Psoas muscle (tissue), 8 donors: ENCODE measurements around the gene EDIL3. TPM values are rescaled to one million over a fixed set of nuclear protein-coding genes. Genes with fewer than 3 reads are reported as not detected.

ENCODE experiments used
- ATAC-seq, 4 donors: fragments of 200-7000 bp; cut with Tn5 transposase; one replicate each; pipeline ENCODE4 v1.9.1; 2020; ENCODE audit warnings: moderate library complexity in 3 of 4, mild to moderate bottlenecking in 2 of 4
- DNase-seq, 2 donors: peaks; one replicate each; pipeline ENCODE4 v3.0.0-alpha.2; 2020
- H3K27ac ChIP-seq: fragments of 200-600 bp; one replicate; pipeline ENCODE4 v1.8.0; 2022
- H3K27me3 ChIP-seq, 3 donors: fragments of 200-600 bp in 1 of 3; one replicate each; pipeline versions ENCODE4 v1.6.1 to v1.8.0; 2013 to 2022; ENCODE audit warnings: low read length in 2 of 3, mild to moderate bottlenecking in 2 of 3, moderate library complexity in 1 of 3; ENCODE audit not compliant: insufficient read depth in 3 of 3
- H3K36me3 ChIP-seq, 2 donors: fragments of 200-600 bp in 1 of 2; one replicate each; pipeline versions ENCODE4 v1.6.1 to v1.8.0; 2013 to 2022; ENCODE audit warnings: low read depth in 1 of 2, mild to moderate bottlenecking in 1 of 2, moderate library complexity in 1 of 2; ENCODE audit not compliant: insufficient read depth in 1 of 2
- H3K4me1 ChIP-seq: fragments of 200-600 bp; one replicate; pipeline ENCODE4 v1.8.0; 2022
- H3K4me3 ChIP-seq: fragments of 200-600 bp; one replicate; pipeline ENCODE4 v1.8.0; 2022; ENCODE audit warnings: mild to moderate bottlenecking
- H3K9me3 ChIP-seq: fragments of 200-600 bp; one replicate; pipeline ENCODE4 v1.8.0; 2022
- WGBS, 3 donors: extraction: QIAGEN DNeasy Blood & Tissue Kit; methylation state at CpG; one replicate each; pipeline versions ENCODE4 v1.1.6 to v1.1.7; 2013; 5-methylcytosine and 5-hydroxymethylcytosine counted together
- intact Hi-C, 2 donors: fragments of 100-400 bp; cut with DNase I; formaldehyde crosslinking; loops; one replicate each; pipeline versions ENCODE4 v1.11.0 to v1.14.2; 2022
- polyA plus RNA-seq, 3 donors: library from polyadenylated mRNA; stranded (reverse); fragments of 200-250 nt; gene quantifications; one replicate each; pipeline ENCODE4 v1.2.3, GENCODE V29; 2013
- total RNA-seq, 4 donors: library from RNA; stranded (reverse); fragmentation: NEBNext Ultra II Directional in 2 of 4; extraction: Animal tissue kit (Norgen Biotek cat#: 25700) in 2 of 4; gene quantifications; one replicate each; pipeline versions ENCODE4 v1.2.1 to v1.2.4, GENCODE V29; 2021 to 2023
- TF ChIP-seq, protein P1 (sequence below): fragments of 200-600 bp; IDR thresholded peaks from one replicate; pipeline ENCODE4 v1.8.0; 2022; ENCODE audit warnings: antibody characterized with exemption
- donor health status: healthy with polysubstance abuse.
- donor health status: DM: no; HTN: no; CAD: no; lungs with moderate emphysema.
- donor health status: Bipolar disorder and iron deficiency.
- donor health status: healthy.
- donor health status: DM: yes; HTN: yes; CAD: no.
- donor health status: DM: no; HTN: no; CAD: no.
- donor health status: DM: no; HTN: no; CAD: no.
- donor health status: DM: yes; HTN: yes; CAD: no.

Gene EDIL3
- total and polyA plus RNA-seq, 7 donors, result 0.11 to 0.91 (median 0.34) TPM

GRCh38 chr5:84058561-84058960 lies 326.1 kb downstream of the EDIL3 start:
- Histone ChIP-seq H3K4me1 (no peaks in the 10 kb centered on the region), H3K27ac (no peak overlapping the region), H3K36me3 (no peaks in the 10 kb centered on the region), H3K9me3 (no peaks in the 10 kb centered on the region), H3K27me3 (no peaks in the 10 kb centered on the region), H3K4me3 (no peak overlapping the region)
- ATAC-seq, result no peak
- TF ChIP-seq, protein P1, sequence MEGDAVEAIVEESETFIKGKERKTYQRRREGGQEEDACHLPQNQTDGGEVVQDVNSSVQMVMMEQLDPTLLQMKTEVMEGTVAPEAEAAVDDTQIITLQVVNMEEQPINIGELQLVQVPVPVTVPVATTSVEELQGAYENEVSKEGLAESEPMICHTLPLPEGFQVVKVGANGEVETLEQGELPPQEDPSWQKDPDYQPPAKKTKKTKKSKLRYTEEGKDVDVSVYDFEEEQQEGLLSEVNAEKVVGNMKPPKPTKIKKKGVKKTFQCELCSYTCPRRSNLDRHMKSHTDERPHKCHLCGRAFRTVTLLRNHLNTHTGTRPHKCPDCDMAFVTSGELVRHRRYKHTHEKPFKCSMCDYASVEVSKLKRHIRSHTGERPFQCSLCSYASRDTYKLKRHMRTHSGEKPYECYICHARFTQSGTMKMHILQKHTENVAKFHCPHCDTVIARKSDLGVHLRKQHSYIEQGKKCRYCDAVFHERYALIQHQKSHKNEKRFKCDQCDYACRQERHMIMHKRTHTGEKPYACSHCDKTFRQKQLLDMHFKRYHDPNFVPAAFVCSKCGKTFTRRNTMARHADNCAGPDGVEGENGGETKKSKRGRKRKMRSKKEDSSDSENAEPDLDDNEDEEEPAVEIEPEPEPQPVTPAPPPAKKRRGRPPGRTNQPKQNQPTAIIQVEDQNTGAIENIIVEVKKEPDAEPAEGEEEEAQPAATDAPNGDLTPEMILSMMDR, result no peak
- no peak for DNase-seq
- WGBS, 3 donors, result 62 to 82% (median 66%) methylated on average over 2 of the region's 2 CpGs
- intact Hi-C loops, result no loop called here

DNA sequence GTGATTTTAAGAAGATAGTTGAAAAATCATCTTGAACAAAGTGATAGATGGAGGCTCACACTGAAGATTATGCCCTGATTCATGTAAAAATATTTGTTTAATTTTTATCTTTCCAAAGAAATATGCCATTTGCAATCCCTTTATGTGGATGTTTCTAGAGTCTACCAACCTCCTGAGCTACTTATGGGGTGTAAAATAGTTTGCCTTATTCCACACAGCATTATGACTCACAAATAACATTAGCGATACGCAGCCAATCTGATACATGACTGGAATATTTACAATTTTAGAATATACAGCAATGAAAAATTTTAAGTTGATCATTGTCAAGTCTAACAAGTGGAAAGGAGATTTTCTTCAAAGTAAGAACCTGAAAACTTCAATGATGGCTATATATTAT lies 327.5 kb downstream of the EDIL3 start:
- no peak overlapping the region for H3K27ac ChIP-seq
- H3K27me3 ChIP-seq, result no peaks in the 10 kb centered on the region
- H3K9me3 ChIP-seq, result no peaks in the 10 kb centered on the region
- WGBS, 3 donors, result 96 to 99% (median 97%) methylated on average over 2 of the region's 2 CpGs
- ATAC-seq (no peak), DNase-seq (no peak)
- TF ChIP-seq, protein P1, result no peak
- H3K4me3 ChIP-seq, result no peak overlapping the region
- no peaks in the 10 kb centered on the region for H3K36me3 ChIP-seq
- intact Hi-C loops, result no loop called here
- H3K4me1 ChIP-seq, result no peaks in the 10 kb centered on the region

GRCh38 chr5:84045964-84046363 lies 338.7 kb downstream of the EDIL3 start:
- no peak for DNase-seq
- Histone ChIP-seq H3K27me3 (no peaks in the 10 kb centered on the region), H3K4me3 (no peak overlapping the region), H3K27ac (no peak overlapping the region), H3K9me3 (no peaks in the 10 kb centered on the region), H3K36me3 (no peaks in the 10 kb centered on the region), H3K4me1 (no peaks in the 10 kb centered on the region)
- WGBS, 3 donors, result 82 to 86% (median 85%) methylated on average over 3 of the region's 3 CpGs
- no peak for ATAC-seq
- TF ChIP-seq, protein P1, result no peak
- intact Hi-C loops, result no loop called here

DNA sequence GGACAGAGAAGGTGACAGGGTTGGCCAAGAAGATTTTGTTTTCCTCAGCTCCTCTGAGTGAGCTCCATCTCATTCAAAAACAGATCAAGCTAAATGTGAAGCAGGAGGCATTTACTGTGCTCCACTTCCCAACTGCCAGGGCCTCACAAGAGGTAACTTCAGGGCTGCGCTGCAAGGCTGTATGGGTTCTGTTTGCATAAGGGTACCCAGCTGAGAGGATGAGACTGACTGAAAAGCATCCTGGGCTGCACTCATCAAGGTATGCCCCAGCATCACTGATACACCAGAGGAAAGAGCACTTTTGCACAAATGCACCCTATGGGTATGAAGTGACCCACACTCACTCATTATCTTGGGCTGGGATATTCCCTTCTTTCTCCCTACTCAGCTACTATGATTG lies 347.8 kb downstream of the EDIL3 start:
- Histone ChIP-seq H3K4me3 (no peak overlapping the region), H3K27me3 (no peaks in the 10 kb centered on the region), H3K4me1 (no peaks in the 10 kb centered on the region), H3K36me3 (no peaks in the 10 kb centered on the region), H3K27ac (no peak overlapping the region), H3K9me3 (no peaks in the 10 kb centered on the region)
- WGBS, 3 donors, result 77 to 89% (median 89%) methylated on average over 1 of the region's 1 CpG
- intact Hi-C loops, result no loop called here
- ATAC-seq, result no peak
- DNase-seq, result no peak
- TF ChIP-seq, protein P1, result no peak

GRCh38 chr5:84032324-84032723 lies 352.4 kb downstream of the EDIL3 start:
- Histone ChIP-seq H3K4me3 (no peak overlapping the region), H3K36me3 (no peaks in the 10 kb centered on the region), H3K27me3 (no peaks in the 10 kb centered on the region), H3K9me3 (no peaks in the 10 kb centered on the region), H3K27ac (no peak overlapping the region), H3K4me1 (no peaks in the 10 kb centered on the region)
- intact Hi-C loops, result no loop called here
- ATAC-seq (no peak), DNase-seq (no peak)
- TF ChIP-seq, protein P1, result no peak
